IMR-90 (cell line): ENCODE measurements around the gene TMEM131. TPM values are rescaled to one million over a fixed set of nuclear protein-coding genes. Genes with fewer than 3 reads are reported as not detected.
"Not testable (repeated sequence)": the region's sequence is repeated elsewhere in the genome, so short reads cannot be mapped to it uniquely, and the experiment has no call there.

Experiments
- ATAC-seq: fragments of 200-7000 bp; cut with Tn5 transposase; 2 replicates; pipeline ENCODE4 v1.9.1; 2020; ENCODE audit warnings: low read depth, mild to moderate bottlenecking, moderate library complexity
- BruUV-seq: library from RNA; stranded (reverse); fragments of 400-500 nt; replicated peaks from 2 replicates; lab custom pipeline; 2021; lab: Mats Ljungman, UMichigan
- CTCF ChIA-PET: fragments of 300-600 bp; formaldehyde crosslinking; extraction: SDS; loops from one replicate; lab custom pipeline; 2021; ENCODE audit warnings: antibody characterized with exemption; lab: Yijun Ruan, JAX
- POLR2A ChIA-PET: fragments of 300-600 bp; sonication (Branson Sonifier 250); formaldehyde crosslinking; loops from one replicate; lab custom pipeline; 2022; ENCODE audit warnings: antibody characterized with exemption; ENCODE audit not compliant: unreplicated experiment; lab: Charles Lee
- DNase-seq: peaks from one replicate; pipeline ENCODE4 v3.0.0; 2013
- H2AFZ ChIP-seq: replicated peaks from 2 replicates; pipeline ENCODE3; 2013; ENCODE audit warnings: low read length, mild to moderate bottlenecking; ENCODE audit not compliant: poor library complexity
- H2AK5ac ChIP-seq: 2 replicates; pipeline ENCODE4 v1.6.1; 2013; ENCODE audit warnings: low read depth, low read length, inconsistent platforms
- H2AK9ac ChIP-seq: replicated peaks from 2 replicates; pipeline ENCODE3; 2013; ENCODE audit warnings: mild to moderate bottlenecking, low read depth, low read length, moderate library complexity; ENCODE audit not compliant: poor library complexity
- H2BK120ac ChIP-seq: 2 replicates; pipeline ENCODE4 v1.6.1; 2013; ENCODE audit warnings: low read depth, low read length, inconsistent platforms
- H2BK15ac ChIP-seq: 3 replicates; pipeline ENCODE4 v1.6.1; 2013; ENCODE audit warnings: low read depth, low read length, inconsistent platforms
- H2BK20ac ChIP-seq: 2 replicates; pipeline ENCODE4 v1.6.1; 2013; ENCODE audit warnings: low read depth, mild to moderate bottlenecking, inconsistent platforms, low read length, moderate library complexity
- H2BK5ac ChIP-seq: 2 replicates; pipeline ENCODE4 v1.6.1; 2013; ENCODE audit warnings: mild to moderate bottlenecking, low read depth, low read length, inconsistent platforms; ENCODE audit not compliant: poor library complexity, severe bottlenecking
- H3K14ac ChIP-seq: replicated peaks from 2 replicates; pipeline ENCODE4 v1.6.1; 2013; ENCODE audit warnings: low read depth, low read length, inconsistent platforms
- H3K18ac ChIP-seq: 2 replicates; pipeline ENCODE4 v1.6.1; 2013; ENCODE audit warnings: low read depth, low read length, control low read depth
- H3K23ac ChIP-seq: 2 replicates; pipeline ENCODE4 v1.6.1; 2013; ENCODE audit warnings: low read depth, low read length, inconsistent platforms
- H3K27ac ChIP-seq: 2 replicates; pipeline ENCODE4 v1.5.1; 2013; ENCODE audit warnings: mild to moderate bottlenecking, control low read depth, low read length; ENCODE audit not compliant: insufficient read depth
- H3K27me3 ChIP-seq: 2 replicates; pipeline ENCODE4 v1.6.1; 2013; ENCODE audit warnings: low read length; ENCODE audit not compliant: control insufficient read depth, insufficient read depth
- H3K36me3 ChIP-seq: 2 replicates; pipeline ENCODE4 v1.6.1; 2013; ENCODE audit warnings: low read length, mixed read lengths; ENCODE audit not compliant: control insufficient read depth, insufficient read depth
- H3K4ac ChIP-seq: 2 replicates; pipeline ENCODE4 v1.6.1; 2013; ENCODE audit warnings: low read depth, low read length, inconsistent platforms
- H3K4me1 ChIP-seq: 2 replicates; pipeline ENCODE4 v1.6.1; 2013; ENCODE audit warnings: low read length, mixed read lengths; ENCODE audit not compliant: control insufficient read depth, insufficient read depth
- H3K4me2 ChIP-seq: 2 replicates; pipeline ENCODE4 v1.6.1; 2013; ENCODE audit warnings: low read depth, mild to moderate bottlenecking, control low read depth, low read length, moderate library complexity
- H3K4me3 ChIP-seq: 2 replicates; pipeline ENCODE4 v1.5.1; 2013; ENCODE audit warnings: low read depth, mild to moderate bottlenecking, control low read depth, low read length, moderate library complexity; ENCODE audit not compliant: insufficient read depth
- H3K56ac ChIP-seq: 2 replicates; pipeline ENCODE4 v1.6.1; 2013; ENCODE audit warnings: low read length, inconsistent platforms; ENCODE audit not compliant: insufficient read depth; ENCODE audit errors: extremely low read depth
- H3K79me1 ChIP-seq, 2 experiments: 2 replicates each; pipeline ENCODE4 v1.6.1; 2013; ENCODE audit warnings: low read length in 2 of 2, inconsistent platforms in 1 of 2, low read depth in 1 of 2
- H3K9ac ChIP-seq: 2 replicates; pipeline ENCODE4 v1.6.1; 2013; ENCODE audit warnings: low read depth, low read length, control low read depth
- H3K9me1 ChIP-seq: 2 replicates; pipeline ENCODE4 v1.6.1; 2013; ENCODE audit warnings: low read length, inconsistent platforms; ENCODE audit not compliant: insufficient read depth
- H3K9me3 ChIP-seq: 2 replicates; pipeline ENCODE4 v1.6.1; 2013; ENCODE audit warnings: low read length; ENCODE audit not compliant: control insufficient read depth, insufficient read depth
- H4K20me1 ChIP-seq: 2 replicates; pipeline ENCODE4 v1.6.1; 2013; ENCODE audit warnings: low read length, inconsistent platforms; ENCODE audit not compliant: insufficient read depth
- H4K5ac ChIP-seq: 2 replicates; pipeline ENCODE4 v1.6.1; 2013; ENCODE audit warnings: mild to moderate bottlenecking, low read depth, low read length, control low read depth
- H4K8ac ChIP-seq, 2 experiments: 2 replicates each; pipeline ENCODE4 v1.6.1; 2013; ENCODE audit warnings: low read depth in 2 of 2, low read length in 2 of 2, control low read depth in 1 of 2, inconsistent platforms in 1 of 2
- H4K91ac ChIP-seq: 2 replicates; pipeline ENCODE4 v1.6.1; 2013; ENCODE audit warnings: low read depth, low read length, inconsistent platforms; ENCODE audit not compliant: insufficient read depth
- BHLHE40 ChIP-seq: fragments of 150-350 bp; IDR thresholded peaks from 2 replicates; pipeline ENCODE4 v1.6.1; 2016; ENCODE audit warnings: mild to moderate bottlenecking, low read depth, low read length
- ELK1 ChIP-seq: fragments of 150-350 bp; IDR thresholded peaks from 2 replicates; pipeline ENCODE4 v1.6.1; 2016; ENCODE audit warnings: low read depth, mild to moderate bottlenecking, low read length, moderate library complexity, borderline replicate concordance
- FOS ChIP-seq: fragments of 150-350 bp; IDR thresholded peaks from 2 replicates; pipeline ENCODE4 v1.6.1; 2016; ENCODE audit warnings: low read depth, low read length
- MAZ ChIP-seq: IDR thresholded peaks from 2 replicates; pipeline ENCODE4 v1.6.1; 2012; ENCODE audit warnings: low read depth, mild to moderate bottlenecking, low read length, improper control_type of control experiment, moderate library complexity, borderline replicate concordance
- MXI1 ChIP-seq: IDR thresholded peaks from 2 replicates; pipeline ENCODE4 v1.6.1; 2012; ENCODE audit warnings: low read depth, mild to moderate bottlenecking, low read length, moderate library complexity, borderline replicate concordance
- NFE2L2 ChIP-seq: fragments of 150-350 bp; IDR thresholded peaks from 2 replicates; pipeline ENCODE4 v1.6.1; 2016; ENCODE audit warnings: low read depth, mild to moderate bottlenecking, low read length
- POLR2A ChIP-seq: IDR thresholded peaks from 2 replicates; pipeline ENCODE4 v1.6.1; 2012; ENCODE audit warnings: mild to moderate bottlenecking, low read depth, low read length
- RAD21 ChIP-seq: IDR thresholded peaks from 2 replicates; pipeline ENCODE4 v1.6.1; 2012; ENCODE audit warnings: low read length, improper control_type of control experiment
- RCOR1 ChIP-seq: IDR thresholded peaks from 2 replicates; pipeline ENCODE4 v1.6.1; 2012; ENCODE audit warnings: mild to moderate bottlenecking, low read length, improper control_type of control experiment; ENCODE audit not compliant: insufficient replicate concordance
- SMC3 ChIP-seq: fragments of 150-350 bp; IDR thresholded peaks from 2 replicates; pipeline ENCODE4 v1.6.1; 2016; ENCODE audit warnings: low read depth, mild to moderate bottlenecking, antibody characterized with exemption, low read length, moderate library complexity
- WGBS, 2 experiments: methylation state at CpG; one replicate each; pipeline versions ENCODE4 v1.1.5 to v1.1.7; 2013; ENCODE audit warnings: missing lambda C conversion rate in 2 of 2; ENCODE audit not compliant: insufficient read length in 1 of 2; ENCODE audit errors: extremely low coverage in 2 of 2; 5-methylcytosine and 5-hydroxymethylcytosine counted together
- dilution Hi-C: fragments of 300-500 bp; cut with HindIII; formaldehyde crosslinking; loops from one replicate; pipeline ENCODE4 v1.14.3; 2018; ENCODE audit warnings: low sequenced_read_pairs; ENCODE audit not compliant: unreplicated experiment
- in situ Hi-C: fragments of 300-500 bp; cut with MboI; formaldehyde crosslinking; loops from 3 replicates; pipeline ENCODE4 v1.14.3; 2019; ENCODE audit warnings: low sequenced_read_pairs, inconsistent platforms, mixed read lengths
- intact Hi-C: fragments of 100-400 bp; cut with micrococcal nuclease; formaldehyde crosslinking; loops from 2 replicates; pipeline ENCODE4 v1.10.0; 2022
- polyA plus RNA-seq, 3 experiments: library from polyadenylated mRNA; depleted of rRNA; stranded (reverse); fragments of >200 nt; gene quantifications; 2 replicates each; pipeline ENCODE4 v1.2.3, GENCODE V29; 2012; ENCODE audit warnings: low replicate concordance in 1 of 3
- total RNA-seq: library from RNA; depleted of rRNA; stranded (reverse); fragments of >200 nt; gene quantifications from 2 replicates; pipeline ENCODE4 v1.2.3, GENCODE V29; 2012

The TMEM131 gene
- total and polyA plus RNA-seq, 2 of the 4 experiments (the other 2 are of a cell fraction), result 13.3 to 14.0 TPM

- no peak overlapping the region for H3K23ac ChIP-seq
- no peak overlapping the region for H3K4ac ChIP-seq
- intact Hi-C loops, result loop anchor here (1.0 kb wide), 1 partner anchor 8 kb away; no protein-coding TSS in a partner anchor
- H2BK120ac ChIP-seq, result no peak overlapping the region
- no peak overlapping the region for H3K4me3 ChIP-seq
- H3K9ac ChIP-seq, result no peak overlapping the region
- no peak overlapping the region for H4K91ac ChIP-seq
- H3K27me3 ChIP-seq, result no peaks in the 10 kb centered on the region
- H2BK5ac ChIP-seq, result no peak overlapping the region
- no peak overlapping the region for H4K8ac ChIP-seq
- CTCF ChIA-PET, result interaction anchor here (0.6 kb wide), 3 partner anchors 24 to 144 kb away, joined by 3 to 4 read pairs (median 3); no protein-coding TSS in a partner anchor
- no peak overlapping the region for H2BK15ac ChIP-seq
- no peak overlapping the region for H3K14ac ChIP-seq
- no peaks in the 10 kb centered on the region; the same call in 1 of the 2 replicates for H3K4me1 ChIP-seq
- no peak overlapping the region for H2AK9ac ChIP-seq
- BruUV-seq, result no TSS peak
- dilution Hi-C loops, result no loop called here
- no peak overlapping the region for H3K4me2 ChIP-seq
- no peak for TF ChIP-seq NFE2L2
- no peak for TF ChIP-seq ELK1
- no peak for TF ChIP-seq RAD21
- TF ChIP-seq MXI1, result no peak
- no peak for TF ChIP-seq BHLHE40
- no peak for TF ChIP-seq SMC3
- TF ChIP-seq FOS, result no peak
- TF ChIP-seq RCOR1, result no peak
- no peak for TF ChIP-seq POLR2A
- TF ChIP-seq MAZ, result no peak
- no peak overlapping the region for H4K5ac ChIP-seq
- no peak overlapping the region for H2AFZ ChIP-seq
- H2AK5ac ChIP-seq, result no peak overlapping the region
- no CpG with 5 or more reads among the region's 1 CpG for WGBS, 2 experiments
- DNase-seq (no peak), ATAC-seq (no peak)
- H3K36me3 ChIP-seq, result no peaks in the 10 kb centered on the region
- POLR2A ChIA-PET, result no interaction called here
- no peaks in the 10 kb centered on the region for H4K20me1 ChIP-seq
- H3K9me3 ChIP-seq, result no peaks in the 10 kb centered on the region
- H3K27ac ChIP-seq, result no peak overlapping the region
- no peak overlapping the region for H3K56ac ChIP-seq
- H3K9me1 ChIP-seq, result no peaks in the 10 kb centered on the region
- no peak overlapping the region for H2BK20ac ChIP-seq
- H3K79me1 ChIP-seq, result peaks cover 14 to 41% of the 10 kb centered on the region in 2 experiments
- in situ Hi-C loops, result no loop called here
- H3K18ac ChIP-seq, result no peak overlapping the region
These were observed 147.4 kb downstream of the TMEM131 start for GRCh38 chr2:97848306-97848705.

- H2BK5ac ChIP-seq, H3K9me1 ChIP-seq, H3K9me3 ChIP-seq, H2AK9ac ChIP-seq, H2BK20ac ChIP-seq, H2BK120ac ChIP-seq, BruUV-seq, H3K4ac ChIP-seq, H2AK5ac ChIP-seq, in situ Hi-C loops, H3K4me3 ChIP-seq, ATAC-seq, CTCF ChIA-PET, DNase-seq, H3K4me2 ChIP-seq, H3K4me1 ChIP-seq, H3K14ac ChIP-seq, H2BK15ac ChIP-seq, H3K9ac ChIP-seq, H3K56ac ChIP-seq, H3K23ac ChIP-seq, dilution Hi-C loops, H3K27me3 ChIP-seq, H3K27ac ChIP-seq, H4K8ac ChIP-seq, H2AFZ ChIP-seq, POLR2A ChIA-PET, H4K20me1 ChIP-seq, H4K5ac ChIP-seq, H3K36me3 ChIP-seq, intact Hi-C loops, H3K18ac ChIP-seq, H4K91ac ChIP-seq: not testable (repeated sequence)
- peaks cover 20 to 43% of the 10 kb centered on the region in 2 experiments for H3K79me1 ChIP-seq
- WGBS, 2 experiments, result no CpG with 5 or more reads among the region's 12 CpGs
These were observed 149.0 kb downstream of the TMEM131 start for GRCh38 chr2:97846716-97847115.
